Muscle of leg (tissue), 11 donors: ENCODE measurements around the gene FXYD2. TPM values are rescaled to one million over a fixed set of nuclear protein-coding genes. Genes with fewer than 3 reads are reported as not detected.

Source experiments
- DNase-seq: peaks from one replicate; pipeline ENCODE4 v3.0.0; 2013
- H3K27ac ChIP-seq: one replicate; pipeline ENCODE4 v1.5.1; 2013; ENCODE audit warnings: mild to moderate bottlenecking, low read length, control low read depth
- H3K27me3 ChIP-seq: one replicate; pipeline ENCODE4 v1.6.1; 2013; ENCODE audit warnings: low read length; ENCODE audit not compliant: control insufficient read depth, insufficient read depth
- H3K36me3 ChIP-seq: one replicate; pipeline ENCODE4 v1.6.1; 2013; ENCODE audit warnings: low read length; ENCODE audit not compliant: control insufficient read depth, insufficient read depth
- H3K4me1 ChIP-seq: one replicate; pipeline ENCODE4 v1.6.1; 2013; ENCODE audit warnings: low read length; ENCODE audit not compliant: control insufficient read depth, insufficient read depth
- H3K4me3 ChIP-seq: one replicate; pipeline ENCODE4 v1.5.1; 2013; ENCODE audit warnings: low read length, control low read depth
- H3K9me3 ChIP-seq: replicated peaks from 2 replicates; pipeline ENCODE4 v1.6.1; 2013; ENCODE audit warnings: low read depth, low read length; ENCODE audit not compliant: control insufficient read depth
- WGBS: methylation state at CpG from one replicate; pipeline ENCODE4 v1.1.5; 2013; ENCODE audit warnings: missing lambda C conversion rate; ENCODE audit not compliant: insufficient coverage; 5-methylcytosine and 5-hydroxymethylcytosine counted together
- polyA plus RNA-seq, 8 donors: library from polyadenylated mRNA; unstranded; fragments of 120-200 nt; gene quantifications; one replicate each; pipeline versions ENCODE4 v1.2.1 to v1.2.3, GENCODE V29; 2013; ENCODE audit warnings: inconsistent platforms in 1 of 8, low replicate concordance in 1 of 8; ENCODE audit not compliant: insufficient read length in 8 of 8, insufficient read depth in 1 of 8
- total RNA-seq: library from RNA; stranded (reverse); fragments of 120-200 nt; gene quantifications from one replicate; pipeline ENCODE4 v1.2.4, GENCODE V29; 2013

FXYD2 gene
- total and polyA plus RNA-seq, 9 donors: 0.23 to 3.3 (median 1.3) TPM

DNA sequence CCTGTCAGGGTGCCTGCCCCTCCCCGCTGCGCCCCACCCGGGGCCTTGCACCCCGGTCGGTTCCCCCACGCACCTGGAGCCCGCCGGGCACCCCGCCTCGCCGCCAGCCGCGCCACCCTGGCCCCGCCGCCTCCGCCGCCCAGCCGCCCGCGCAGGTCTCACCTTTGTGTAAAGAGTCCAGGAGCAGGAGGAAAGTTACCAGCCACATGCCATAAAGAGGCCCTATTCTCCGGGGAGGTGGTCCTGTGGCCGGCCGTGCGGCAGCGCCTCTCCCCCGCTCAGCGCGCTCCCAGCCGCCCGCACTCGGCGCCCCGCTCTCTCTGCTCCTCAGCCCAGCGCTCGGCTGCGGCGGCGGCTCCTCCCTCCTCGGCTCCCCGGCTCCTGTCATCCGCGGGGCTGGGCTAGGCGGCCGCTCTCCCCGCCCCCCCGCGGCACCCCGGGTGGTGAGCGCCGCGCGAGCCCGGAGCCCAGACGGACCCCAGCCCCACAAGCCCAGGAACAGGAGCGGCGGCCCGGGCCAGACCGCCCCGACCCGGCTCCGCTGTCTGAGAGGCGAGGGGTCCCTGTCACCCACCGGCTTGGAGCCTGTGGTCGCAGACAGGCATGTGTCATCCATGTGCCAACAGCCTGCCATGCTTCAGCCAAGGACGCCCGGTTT is 27.5 kb downstream of the FXYD2 start, which contains the start of gene DSCAML1:
DSCAML1 (minus strand) TSS at position 345 of the 658 bp plus-strand sequence; CDS start at position 208, 137 bp downstream.
- WGBS: under 1% methylated on average over 64 of the region's 66 CpGs
- H3K27ac ChIP-seq: no peak within 1 kb of the TSS
- peak within 1 kb of the TSS; percentile 8 for H3K4me3 ChIP-seq
- no peaks in the 10 kb centered on the region for H3K9me3 ChIP-seq
- DNase-seq: no peak
- H3K4me1 ChIP-seq: peaks cover 11% of the 10 kb centered on the region
- peaks cover 74% of the 10 kb centered on the region for H3K27me3 ChIP-seq
- no peaks in the 10 kb centered on the region for H3K36me3 ChIP-seq

DNA sequence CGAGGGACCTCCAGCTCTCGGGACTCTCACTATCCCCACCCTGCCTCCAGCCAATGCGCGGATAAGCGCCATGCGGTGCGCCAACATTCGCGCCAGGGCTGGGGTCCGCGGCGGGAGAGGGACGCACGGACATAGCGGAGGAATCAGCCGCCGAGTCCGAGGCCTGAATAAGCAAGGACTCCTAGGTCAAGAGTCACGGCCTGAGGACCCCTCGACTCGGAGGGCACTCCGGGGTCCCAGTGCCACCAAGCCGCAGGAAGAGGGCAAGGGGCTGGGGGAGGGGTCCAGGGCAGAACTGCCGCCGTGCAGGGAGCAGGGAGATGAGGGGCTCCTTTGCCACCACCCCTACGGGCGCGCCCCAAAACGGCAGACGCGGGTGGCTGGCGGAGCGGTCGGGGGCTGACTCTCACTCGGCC is 28.1 kb downstream of the FXYD2 start:
- no peaks in the 10 kb centered on the region for H3K9me3 ChIP-seq
- WGBS: 2% methylated on average over 33 of the region's 35 CpGs
- DNase-seq: no peak
- H3K4me1 ChIP-seq: peaks cover 13% of the 10 kb centered on the region
- H3K36me3 ChIP-seq: no peaks in the 10 kb centered on the region
- H3K4me3 ChIP-seq: peak overlapping the region; percentile 8
- H3K27me3 ChIP-seq: peaks cover 69% of the 10 kb centered on the region
- H3K27ac ChIP-seq: no peak overlapping the region

DNA sequence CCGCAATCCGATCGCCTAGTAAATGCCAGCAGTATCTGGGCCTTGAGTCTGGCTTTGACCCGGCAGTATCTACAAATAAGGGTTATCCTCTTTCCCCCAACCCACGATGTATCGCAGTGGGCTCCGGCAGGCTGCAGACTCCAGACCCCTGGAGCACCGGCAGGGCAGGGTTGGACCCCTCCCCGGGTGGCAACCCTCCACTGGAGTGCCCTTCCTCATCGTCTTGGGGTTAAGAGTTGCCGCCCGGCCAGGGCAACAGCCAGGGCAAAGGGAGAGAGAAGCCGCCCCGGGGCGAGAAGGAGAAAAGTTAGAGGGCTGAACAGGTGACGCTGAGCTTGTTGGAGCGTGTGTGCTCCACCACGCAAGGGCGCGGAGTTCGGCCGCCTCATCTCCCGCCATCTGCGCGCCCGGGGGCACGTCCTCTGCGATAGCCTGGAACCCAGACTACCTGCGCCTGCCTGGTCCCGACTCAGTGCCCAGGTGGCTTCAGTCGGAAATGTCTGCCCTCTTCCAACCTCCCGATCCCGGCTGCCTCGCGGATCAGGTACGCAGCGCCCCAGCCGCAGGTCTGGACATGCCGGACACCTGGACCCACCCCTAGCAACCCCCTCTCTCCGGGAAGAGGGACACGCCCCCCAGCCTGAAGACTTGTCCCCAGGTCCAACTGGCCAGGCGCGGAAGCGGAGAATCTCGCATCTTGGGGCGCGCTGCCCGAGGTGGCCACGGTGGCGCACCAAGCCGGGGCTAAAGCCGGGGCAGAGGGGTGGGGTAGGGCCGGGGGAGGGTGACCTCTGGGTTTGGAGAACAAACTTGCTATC is 28.7 kb downstream of the FXYD2 start:
- peaks cover 18% of the 10 kb centered on the region for H3K4me1 ChIP-seq
- DNase-seq: no peak
- H3K27me3 ChIP-seq: peaks cover 69% of the 10 kb centered on the region
- H3K36me3 ChIP-seq: no peaks in the 10 kb centered on the region
- 4% methylated on average over 34 of the region's 53 CpGs for WGBS
- no peaks in the 10 kb centered on the region for H3K9me3 ChIP-seq
- no peak overlapping the region for H3K27ac ChIP-seq
- H3K4me3 ChIP-seq: no peak overlapping the region

DNA sequence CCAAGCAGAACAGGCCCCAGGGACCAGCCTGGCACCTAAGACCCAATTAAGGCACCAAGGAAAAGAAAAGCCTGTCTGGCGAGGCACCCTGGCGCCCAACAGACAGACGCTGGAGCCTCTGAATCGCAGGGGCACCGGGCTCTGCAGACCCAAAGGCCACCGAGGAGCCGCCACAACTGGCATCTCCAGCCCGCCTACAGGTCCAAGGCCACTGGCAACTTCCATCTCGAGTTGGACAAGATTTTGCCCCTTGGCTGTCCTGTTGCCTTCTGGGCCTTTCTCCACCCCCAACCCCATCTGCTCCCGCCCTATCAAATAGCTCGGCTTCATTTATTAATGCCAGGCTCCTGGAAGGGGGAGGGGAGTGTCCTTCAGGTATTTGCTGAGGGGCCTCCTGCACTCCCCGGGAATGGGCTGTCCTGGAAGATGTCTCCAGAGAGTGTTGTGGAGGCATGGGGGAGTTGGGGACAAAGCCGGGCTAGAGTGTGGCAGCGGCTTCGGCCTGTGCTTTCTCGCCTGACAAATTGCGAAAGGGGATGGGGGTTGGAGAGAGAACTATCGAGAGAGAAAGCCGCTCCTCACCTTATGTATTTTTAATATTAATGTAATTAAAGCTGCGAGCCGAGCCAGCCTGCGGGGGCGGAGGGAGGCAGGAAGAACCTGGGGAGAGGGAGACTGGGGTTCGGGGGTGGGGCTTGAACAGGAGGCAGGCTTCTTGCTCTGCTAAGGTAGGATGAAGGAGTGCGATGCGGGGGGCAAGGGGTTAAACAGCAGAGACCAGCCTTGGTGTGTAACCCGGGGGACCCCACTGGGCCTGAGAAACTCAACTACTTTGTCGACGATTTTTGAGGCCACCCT is 29.5 kb downstream of the FXYD2 start:
- Histone ChIP-seq H3K27ac (no peak overlapping the region), H3K4me3 (no peak overlapping the region), H3K27me3 (peaks cover 68% of the 10 kb centered on the region), H3K4me1 (peaks cover 22% of the 10 kb centered on the region), H3K36me3 (no peaks in the 10 kb centered on the region), H3K9me3 (no peaks in the 10 kb centered on the region)
- no peak for DNase-seq
- WGBS: 45% methylated on average over 16 of the region's 29 CpGs

DNA sequence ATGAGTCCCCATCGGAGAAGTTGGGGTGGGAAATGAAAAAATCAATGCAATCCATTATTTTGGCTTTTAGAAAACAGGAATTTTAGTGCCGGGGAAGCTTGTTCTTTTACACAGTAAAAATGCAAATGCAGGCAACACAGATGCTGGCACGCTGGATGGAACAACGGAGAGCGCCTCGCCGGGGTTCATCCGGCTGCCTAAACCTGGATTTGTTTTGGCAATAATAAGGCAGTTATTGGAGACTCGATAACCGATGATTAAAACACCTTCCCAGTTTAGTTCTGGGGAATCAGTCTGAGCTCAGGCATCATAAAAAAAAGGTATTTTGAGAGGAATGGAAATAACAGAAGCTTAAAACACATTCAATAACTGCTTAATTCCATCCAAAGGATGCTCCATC is 30.4 kb downstream of the FXYD2 start:
- peaks cover 60% of the 10 kb centered on the region for H3K27me3 ChIP-seq
- H3K9me3 ChIP-seq: no peaks in the 10 kb centered on the region
- no peak overlapping the region for H3K4me3 ChIP-seq
- H3K36me3 ChIP-seq: no peaks in the 10 kb centered on the region
- peak; percentile 51 for DNase-seq
- 50% methylated on average over 7 of the region's 10 CpGs for WGBS
- peaks cover 28% of the 10 kb centered on the region for H3K4me1 ChIP-seq
- H3K27ac ChIP-seq: no peak overlapping the region

DNA sequence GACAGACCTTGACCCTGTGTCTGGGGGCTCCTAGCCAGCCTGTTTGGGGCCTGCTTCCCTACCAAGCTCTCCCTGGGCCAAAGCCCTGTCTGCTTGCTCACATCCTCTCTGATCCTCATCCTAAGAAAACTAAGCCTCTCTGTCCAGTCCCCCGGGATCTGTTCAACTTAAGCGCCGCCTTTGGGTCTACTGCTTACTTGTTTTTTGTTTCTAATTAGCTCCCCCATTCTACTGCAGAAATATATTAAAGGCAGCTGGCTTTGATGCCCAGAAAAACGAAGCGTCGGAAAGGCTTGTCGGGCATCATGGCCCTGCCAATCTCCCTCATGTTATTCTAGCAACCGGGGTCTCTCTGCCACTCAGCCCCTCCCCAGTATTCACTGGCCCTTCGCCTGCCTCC is 31.0 kb downstream of the FXYD2 start:
- H3K27me3 ChIP-seq: peaks cover 54% of the 10 kb centered on the region
- WGBS: 68% methylated on average over 8 of the region's 9 CpGs

DNA sequence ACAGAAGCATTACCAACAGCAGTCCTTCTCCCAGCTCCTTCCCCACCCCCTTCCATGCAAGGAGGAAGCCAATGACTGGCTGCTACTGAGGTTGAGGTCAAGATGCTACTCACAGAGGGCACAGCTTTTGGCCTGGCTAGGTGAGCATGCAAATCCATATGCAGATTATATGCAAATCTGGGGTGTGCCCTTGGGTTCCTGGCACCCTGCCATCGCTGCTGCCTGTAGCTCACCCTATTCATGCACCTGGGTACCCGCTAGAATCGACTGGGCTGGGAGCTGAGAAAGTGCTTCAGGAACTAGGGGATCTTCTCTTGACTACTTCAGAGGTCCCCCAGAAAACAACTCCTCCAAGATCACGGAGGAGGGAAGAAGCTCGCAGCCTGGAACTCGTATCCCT is 31.6 kb downstream of the FXYD2 start:
- DNase-seq: no peak
- H3K4me3 ChIP-seq: no peak overlapping the region
- WGBS: 82% methylated on average over 2 of the region's 6 CpGs
- no peaks in the 10 kb centered on the region for H3K36me3 ChIP-seq
- H3K27ac ChIP-seq: no peak overlapping the region
- H3K4me1 ChIP-seq: peaks cover 28% of the 10 kb centered on the region
- H3K9me3 ChIP-seq: no peaks in the 10 kb centered on the region
- peaks cover 52% of the 10 kb centered on the region for H3K27me3 ChIP-seq

More for the DNA sequence above, 31.0 kb downstream of the FXYD2 start:
- Histone ChIP-seq H3K36me3 (no peaks in the 10 kb centered on the region), H3K27ac (no peak overlapping the region), H3K4me3 (no peak overlapping the region), H3K4me1 (peaks cover 28% of the 10 kb centered on the region), H3K9me3 (no peaks in the 10 kb centered on the region)
- DNase-seq: no peak

DNA sequence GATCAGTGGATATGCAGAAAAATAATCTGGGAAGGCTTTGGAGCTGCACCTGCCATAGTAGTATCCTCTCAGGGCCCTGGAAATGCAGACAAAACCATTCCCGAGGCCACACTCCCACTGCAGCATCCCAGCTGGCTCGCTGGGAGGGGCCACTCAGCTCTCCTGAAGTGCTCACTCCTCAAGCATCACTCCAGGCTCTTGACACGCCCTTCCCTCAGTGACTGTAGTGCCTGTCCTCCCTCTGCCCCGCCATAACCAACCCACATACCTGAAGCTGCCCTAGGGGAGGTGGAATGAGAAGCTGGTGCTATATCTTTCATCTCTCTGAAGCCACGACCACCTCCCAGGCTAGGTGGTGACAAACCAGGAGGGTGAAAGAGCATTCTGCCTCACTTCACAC is 32.3 kb downstream of the FXYD2 start:
- peaks cover 44% of the 10 kb centered on the region for H3K27me3 ChIP-seq
- no peak for DNase-seq
- no peaks in the 10 kb centered on the region for H3K36me3 ChIP-seq
- H3K9me3 ChIP-seq: no peaks in the 10 kb centered on the region
- peaks cover 28% of the 10 kb centered on the region for H3K4me1 ChIP-seq
- H3K4me3 ChIP-seq: no peak overlapping the region
- 67% methylated on average over 1 of the region's 5 CpGs for WGBS
- no peak overlapping the region for H3K27ac ChIP-seq

DNA sequence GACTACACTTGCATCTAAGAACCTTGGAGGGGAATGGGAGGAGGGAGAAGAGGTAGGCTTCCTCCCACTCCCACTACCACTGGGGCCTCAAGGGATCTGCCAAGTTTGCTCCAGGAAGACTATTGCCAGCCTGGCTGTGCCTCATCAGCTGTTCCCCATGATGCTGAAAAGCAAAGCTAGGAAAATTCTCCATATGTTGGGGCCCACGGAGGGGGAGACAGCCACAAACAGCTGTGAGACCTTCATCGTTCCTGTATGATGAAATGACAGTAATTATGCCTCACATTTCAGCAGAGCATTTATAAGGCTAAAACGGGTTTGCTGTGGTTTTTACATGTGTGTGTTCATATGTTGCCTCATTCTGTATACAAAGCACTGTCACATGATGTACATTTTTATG is 34.3 kb downstream of the FXYD2 start:
- H3K27me3 ChIP-seq: peaks cover 35% of the 10 kb centered on the region
- no CpG with 5 or more reads among the region's 3 CpGs for WGBS

DNA sequence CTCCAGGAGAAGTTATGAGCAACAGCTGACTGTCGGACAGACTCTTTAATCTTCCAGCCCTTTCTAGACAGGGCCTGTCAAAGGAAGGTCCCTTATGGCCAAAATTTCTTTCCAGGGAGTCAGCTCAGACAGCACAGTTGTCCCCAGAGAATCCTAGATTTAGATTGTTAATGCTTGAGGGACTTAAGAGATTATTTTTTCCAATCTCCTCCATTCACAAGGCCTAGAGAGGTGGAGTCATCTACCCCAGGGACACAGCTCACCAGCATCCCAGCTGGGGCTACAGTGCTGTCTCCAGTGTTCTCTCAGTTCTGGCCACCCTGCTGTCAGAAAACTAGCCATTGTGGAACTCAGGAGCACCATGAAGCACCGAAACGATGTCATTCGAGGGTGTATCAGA is 35.3 kb downstream of the FXYD2 start:
- WGBS: 80% methylated on average over 4 of the region's 4 CpGs
- no peak overlapping the region for H3K27ac ChIP-seq
- H3K27me3 ChIP-seq: peaks cover 35% of the 10 kb centered on the region
- no peak overlapping the region for H3K4me3 ChIP-seq
- DNase-seq: no peak
- H3K4me1 ChIP-seq: peaks cover 17% of the 10 kb centered on the region
- H3K9me3 ChIP-seq: no peaks in the 10 kb centered on the region
- H3K36me3 ChIP-seq: no peaks in the 10 kb centered on the region

More for the DNA sequence above, 34.3 kb downstream of the FXYD2 start:
- DNase-seq: no peak
- Histone ChIP-seq H3K4me1 (peaks cover 17% of the 10 kb centered on the region), H3K9me3 (no peaks in the 10 kb centered on the region), H3K36me3 (no peaks in the 10 kb centered on the region), H3K27ac (no peak overlapping the region), H3K4me3 (no peak overlapping the region)
